ENCODE results near the gene GLG1.
"Not testable (repeated sequence)": the region's sequence is repeated elsewhere in the genome, so short reads cannot be mapped to it uniquely, and the experiment has no call there.

Gene GLG1

DNA sequence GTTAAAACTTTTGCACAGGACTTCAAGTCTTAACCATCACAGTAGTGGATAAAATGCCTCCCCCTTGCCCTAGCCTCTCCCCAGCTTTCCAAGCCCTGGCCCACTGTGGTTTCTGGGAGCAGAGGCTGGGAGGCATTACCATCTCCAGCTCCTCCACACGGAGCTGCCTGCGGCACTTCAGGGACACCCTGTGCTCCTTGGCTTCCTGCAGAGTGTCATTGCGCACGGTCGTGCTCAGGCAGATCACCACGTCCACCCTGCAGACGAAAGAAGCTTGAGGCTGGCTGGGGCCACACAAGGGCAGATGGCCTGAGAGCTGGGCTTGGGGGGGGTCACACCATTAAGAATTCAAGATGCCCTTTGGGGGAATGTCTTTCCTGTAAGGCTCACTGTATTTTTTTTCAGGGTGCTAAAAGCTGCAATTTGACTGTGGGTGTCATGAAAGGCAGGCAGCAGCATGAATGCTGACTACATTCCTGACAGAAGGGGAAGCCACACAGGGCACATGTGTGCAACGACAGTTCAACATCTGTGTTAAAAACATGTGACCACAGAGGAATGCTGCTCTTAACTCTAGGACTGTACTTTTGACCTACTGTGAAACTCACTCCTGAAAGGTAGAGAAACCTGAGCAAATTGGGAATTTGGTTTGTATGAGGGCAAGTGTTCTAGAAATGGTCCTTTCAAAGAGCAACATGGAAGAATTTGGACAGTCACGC is 137.9 kb downstream of the GLG1 start:
- no peak for DNase-seq

DNA sequence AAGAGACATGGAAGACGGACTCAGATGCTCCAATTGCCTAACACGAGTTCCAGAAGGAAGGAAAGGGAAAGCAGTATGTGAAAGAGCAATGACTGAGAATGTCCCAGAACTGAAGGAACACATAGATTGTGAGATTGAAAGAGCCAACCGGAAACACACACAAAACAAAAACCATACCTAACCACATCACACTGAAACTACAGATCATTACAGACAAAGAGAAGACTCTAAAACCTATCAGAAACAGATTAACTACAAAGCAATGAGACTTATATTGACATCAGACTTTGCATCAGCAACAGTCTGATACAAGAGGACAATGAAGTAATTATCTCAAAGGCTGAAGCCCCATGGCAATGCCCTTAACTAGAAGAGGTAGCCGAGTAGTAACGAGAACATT is 140.0 kb downstream of the GLG1 start:
- DNase-seq = no peak

DNA sequence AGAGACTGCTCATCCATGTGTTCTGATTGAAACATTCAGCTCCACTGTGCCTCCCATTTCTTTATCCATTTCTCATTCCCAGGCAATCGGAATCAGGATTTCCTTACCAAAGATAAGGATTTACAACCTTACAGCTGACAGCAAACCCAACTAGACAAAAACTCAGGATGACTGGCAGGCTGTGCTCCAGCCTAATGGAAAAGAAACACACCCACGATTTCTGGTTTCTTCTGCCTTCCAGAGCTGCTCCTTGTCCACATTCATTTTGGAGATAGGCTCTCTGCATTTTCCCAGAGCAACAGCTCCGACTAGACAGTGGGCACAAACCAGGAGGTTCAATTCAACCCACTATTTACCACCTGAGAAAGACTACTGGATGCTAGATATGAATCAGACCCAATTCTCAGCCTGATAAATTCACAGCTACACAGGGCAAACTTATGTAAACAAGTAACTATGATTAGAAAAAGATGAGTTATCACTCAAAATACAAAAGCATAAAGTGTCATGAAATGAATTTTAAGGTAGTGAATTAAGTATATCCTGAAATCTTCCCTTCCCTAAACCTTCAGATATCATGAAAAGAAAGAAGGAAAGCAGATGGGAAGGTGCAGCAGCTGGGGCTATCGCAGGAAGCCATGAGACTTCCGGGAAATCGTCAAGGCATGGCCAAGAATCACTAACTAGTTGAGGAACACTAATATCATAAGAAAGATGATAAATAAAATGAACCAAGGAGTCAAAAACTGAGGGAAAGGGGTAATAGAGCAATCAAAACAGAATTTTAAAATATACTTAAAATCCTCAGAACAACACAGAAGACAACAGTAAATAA is 140.8 kb downstream of the GLG1 start:
- no peak for DNase-seq

DNA sequence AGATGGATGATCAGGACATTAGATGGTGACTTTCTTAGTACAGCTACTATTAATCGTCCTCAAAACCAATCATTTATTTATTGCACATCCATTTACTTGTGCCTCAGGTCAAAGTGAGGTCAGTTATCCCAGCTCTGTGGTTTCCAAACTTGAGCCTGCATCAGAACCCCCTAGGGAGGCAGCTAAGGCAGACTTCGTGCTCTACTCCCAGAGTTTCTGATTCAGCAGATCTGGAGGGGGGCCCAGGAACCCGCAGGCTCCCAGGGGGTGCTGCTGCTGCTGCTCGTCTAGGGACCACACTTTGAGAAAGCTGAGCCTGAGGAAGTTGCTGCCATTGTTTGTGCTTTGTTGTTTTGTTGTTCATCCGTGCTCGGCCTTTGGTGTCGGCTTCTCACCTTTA is 141.6 kb downstream of the GLG1 start:
- DNase-seq = no peak

DNA sequence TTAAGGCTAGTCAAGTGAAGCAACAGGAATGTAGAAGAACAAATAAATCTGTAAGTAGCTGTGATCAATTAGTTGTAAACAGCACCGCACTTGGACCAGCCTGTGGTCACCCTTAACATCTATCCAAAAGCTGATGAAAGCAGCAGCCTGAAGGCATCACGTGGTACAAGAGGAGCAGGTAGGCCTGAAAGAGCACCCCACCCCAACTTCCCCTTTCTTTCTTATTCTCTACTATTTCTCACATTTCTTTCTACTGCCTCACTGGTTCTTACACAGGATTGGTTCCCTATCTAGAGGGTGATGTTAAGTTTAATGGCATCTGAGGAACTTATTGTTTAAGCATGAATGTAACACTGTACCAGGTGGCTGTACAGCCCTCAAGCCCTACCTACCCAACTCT is 143.0 kb downstream of the GLG1 start:
- DNase-seq = no peak

DNA sequence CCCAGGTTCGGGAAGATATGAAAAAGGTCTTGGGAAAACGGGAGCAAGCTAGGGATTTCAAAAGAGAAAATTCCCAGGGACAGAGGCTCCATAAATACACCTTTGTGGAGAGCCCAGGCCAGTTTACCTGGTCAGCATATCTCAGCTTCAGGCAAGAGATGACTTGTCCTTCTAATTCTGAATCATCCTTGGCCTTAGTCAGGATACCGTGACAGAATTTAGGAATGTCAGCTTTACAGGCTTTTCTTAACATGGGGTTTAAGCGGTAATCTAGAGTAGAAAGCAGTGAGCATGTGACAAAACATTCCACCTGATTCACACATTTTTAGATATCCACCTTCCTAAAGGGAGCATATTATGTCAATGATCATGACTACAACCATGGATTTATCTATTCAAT is 144.6 kb downstream of the GLG1 start:
- DNase-seq = no peak

DNA sequence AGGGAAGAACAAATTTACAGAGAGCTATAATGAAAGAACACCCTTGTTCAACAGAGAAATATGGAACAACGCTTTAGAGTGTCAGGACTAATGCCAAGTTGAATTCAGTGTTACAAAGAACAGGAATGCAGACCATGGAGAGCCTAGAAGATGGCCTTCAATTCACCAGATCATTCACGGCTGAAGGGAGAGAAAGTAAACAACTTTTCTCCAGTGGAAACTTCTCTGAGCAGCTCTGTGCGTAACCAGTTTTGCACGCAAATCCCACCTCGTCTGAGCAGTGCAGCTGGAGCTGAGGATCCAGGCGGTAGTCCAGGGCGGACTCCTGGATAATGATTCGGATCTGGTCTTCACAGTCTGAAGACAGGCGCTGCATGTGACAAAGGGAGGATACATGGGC is 145.1 kb downstream of the GLG1 start:
- no peak for DNase-seq

DNA sequence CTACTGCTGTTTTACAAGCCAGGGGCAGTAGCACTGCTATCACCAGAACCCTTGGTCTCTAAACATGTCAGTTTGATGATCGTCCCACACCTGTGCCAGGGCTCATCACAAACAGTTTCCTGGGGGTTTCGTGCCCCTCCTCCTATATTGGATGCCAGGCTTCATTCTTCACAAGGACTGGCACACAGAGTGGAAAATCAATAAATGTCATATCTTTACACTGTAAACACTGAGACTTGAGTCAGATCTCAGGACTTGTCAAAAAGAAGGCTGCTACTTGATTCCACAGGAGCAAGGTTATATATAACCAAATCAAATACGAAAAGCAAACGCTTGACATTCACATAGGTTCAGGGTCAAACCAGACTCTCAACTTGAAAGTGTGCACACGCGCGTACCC is 146.4 kb downstream of the GLG1 start:
- no peak for DNase-seq

DNA sequence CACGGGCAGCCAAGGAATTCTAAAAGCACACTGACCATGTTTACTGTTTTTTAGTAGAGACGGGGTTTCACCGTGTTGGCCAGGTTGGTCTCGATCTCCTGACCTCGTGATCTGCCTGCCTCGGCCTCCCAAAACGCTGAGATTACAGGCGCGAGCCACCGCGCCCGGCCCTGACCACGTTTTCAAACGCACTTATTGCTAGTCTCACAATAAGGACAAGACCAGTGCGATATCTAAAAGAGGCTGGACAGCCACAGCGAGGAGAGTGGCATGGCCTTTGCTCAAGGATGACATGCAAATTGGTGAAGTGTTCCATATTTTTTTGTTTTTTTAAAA is 150.7 kb downstream of the GLG1 start:
- DNase-seq = no peak

DNA sequence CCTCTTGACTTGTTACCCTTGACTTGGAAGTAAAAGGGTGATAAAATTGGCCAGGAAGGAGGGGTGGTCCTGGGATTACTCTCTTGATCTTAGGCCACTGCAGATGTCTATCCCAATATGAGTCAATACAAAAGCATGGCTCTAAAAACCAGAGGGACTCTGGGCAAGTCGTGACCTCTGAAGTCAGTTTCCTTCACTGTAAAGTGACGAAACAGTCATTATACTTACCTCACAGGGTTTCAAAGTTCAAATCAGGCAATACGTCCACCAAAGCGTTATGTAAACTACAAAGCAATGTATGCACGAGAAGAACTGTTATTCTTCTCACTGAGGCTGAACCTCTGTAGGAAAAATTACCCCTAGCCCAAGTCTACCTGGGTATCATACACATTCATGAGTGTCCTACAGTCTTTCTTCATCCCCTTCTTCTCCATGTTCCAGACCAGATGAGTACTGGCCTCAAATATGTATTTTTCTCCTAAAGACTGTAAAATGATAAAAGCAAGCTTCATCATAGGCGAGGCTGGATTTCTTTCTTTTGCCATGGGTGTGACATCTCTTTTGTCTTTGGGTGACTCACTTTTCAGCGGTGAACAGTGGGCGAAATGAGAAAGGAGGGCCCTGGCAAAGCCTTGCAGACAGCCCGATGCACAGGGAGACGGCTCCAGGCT is 151.2 kb downstream of the GLG1 start:
- DNase-seq = no peak

DNA sequence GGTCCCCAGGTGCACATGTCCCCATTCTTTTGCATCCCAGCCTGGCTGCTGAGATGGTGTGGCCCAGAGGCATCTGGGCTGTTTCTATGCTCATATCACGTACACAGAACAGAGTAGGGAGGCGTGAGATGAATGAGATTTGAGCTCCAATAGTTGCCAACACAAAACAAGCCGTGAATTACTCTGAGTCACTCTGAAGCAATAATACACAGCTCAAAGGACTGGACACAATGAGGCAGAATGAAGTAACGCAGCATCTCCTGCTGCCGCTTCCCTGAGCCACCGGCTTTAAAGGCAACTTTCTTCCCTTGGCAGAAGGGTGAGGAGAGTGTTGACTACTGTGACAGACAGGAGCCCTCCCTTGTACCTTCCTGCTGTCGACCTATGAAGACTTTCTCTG is 151.7 kb downstream of the GLG1 start:
- DNase-seq = no peak

DNA sequence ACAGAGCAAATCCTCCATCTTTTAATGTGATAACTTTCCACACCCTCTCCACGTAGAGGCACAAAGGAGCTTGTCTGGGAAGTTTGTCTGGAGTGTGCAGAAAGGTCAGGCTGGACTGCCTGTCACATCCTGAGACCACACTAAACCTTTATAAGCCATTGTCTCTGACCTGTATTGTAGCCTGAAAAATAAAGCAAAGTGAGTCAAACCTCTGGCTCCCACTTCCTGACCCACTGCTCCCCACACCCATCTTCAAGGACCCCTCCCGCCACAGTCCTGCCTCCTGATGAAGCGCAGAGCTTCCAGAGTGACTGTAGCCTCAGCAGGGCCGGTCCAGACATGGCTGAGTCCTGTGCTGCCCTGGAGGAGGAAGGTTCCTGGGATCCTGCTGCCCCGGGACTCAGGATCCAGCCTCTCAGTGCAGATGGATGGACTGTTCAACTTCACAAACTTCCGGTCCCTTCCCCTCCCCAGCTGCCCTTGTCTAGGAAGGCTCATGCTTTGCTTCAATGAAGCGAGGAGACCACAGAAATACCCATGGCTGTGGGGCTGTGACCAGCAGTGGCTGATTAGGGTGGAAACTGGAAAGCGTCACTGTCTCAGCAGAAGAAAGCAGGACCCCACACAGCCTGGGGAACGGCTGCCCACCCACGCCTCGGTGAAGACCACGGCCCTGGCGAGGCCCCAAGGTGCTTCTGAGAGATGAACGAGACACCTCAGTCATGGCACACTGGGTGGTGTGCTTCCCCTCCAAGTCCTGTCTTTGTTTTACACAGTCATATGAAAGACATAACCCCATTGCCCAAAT is 154.8 kb downstream of the GLG1 start:
- no peak for DNase-seq

DNA sequence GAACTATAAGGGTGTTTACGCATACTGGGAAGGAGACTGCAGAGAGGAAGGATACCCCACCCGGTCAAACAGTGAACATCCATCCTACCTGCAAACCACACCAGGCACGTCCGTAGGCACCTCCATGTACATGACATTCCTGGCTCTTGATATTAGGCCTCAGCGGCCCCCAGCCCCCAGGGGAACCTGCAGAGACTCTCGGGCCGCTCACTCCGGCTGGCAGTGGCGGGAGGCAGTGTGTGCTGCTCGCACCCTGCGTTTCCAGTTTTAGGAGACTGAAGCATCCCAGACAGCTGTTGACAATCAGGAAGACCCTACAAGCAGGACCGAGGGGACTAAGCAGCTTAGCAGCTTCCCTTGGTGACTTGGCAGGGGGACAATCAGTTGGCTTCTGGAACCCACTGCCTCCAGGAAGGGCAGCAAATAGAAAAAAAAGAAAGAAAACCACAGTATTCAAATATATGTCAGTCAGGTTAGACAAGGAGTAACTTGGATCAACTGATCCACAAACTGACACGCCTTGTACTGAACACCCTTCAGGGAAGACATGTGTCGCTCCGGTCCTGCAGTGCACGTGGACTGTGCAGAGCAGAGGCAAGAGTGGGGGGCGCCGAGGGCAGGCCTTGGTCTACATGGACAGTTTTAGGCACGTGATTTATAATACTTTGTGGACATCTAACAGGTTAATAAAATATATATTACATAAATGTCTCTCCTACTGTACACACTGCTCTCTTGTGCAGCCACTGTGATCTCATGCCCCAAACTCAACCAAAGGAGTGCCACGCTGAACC is 155.8 kb downstream of the GLG1 start:
- DNase-seq = no peak

DNA sequence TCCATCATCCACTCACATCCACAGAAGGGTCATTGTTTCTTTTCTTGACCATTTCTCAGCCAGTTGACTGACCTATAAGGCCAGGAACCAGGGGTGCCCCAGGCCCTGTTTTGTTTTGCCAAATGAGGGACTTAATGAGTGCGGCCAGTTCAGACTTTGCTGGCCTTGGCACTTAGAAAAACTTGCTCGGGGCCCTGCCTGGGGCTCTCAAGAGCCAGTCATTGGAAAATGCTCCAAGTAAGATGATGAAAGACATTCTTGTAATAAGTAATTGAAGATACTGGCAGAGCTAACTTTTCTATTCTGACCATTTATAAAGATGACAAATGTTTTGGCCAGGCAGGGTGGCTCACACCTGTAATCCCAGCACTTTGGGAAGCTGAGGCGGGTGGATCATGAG is 156.7 kb downstream of the GLG1 start:
- no peak for DNase-seq

DNA sequence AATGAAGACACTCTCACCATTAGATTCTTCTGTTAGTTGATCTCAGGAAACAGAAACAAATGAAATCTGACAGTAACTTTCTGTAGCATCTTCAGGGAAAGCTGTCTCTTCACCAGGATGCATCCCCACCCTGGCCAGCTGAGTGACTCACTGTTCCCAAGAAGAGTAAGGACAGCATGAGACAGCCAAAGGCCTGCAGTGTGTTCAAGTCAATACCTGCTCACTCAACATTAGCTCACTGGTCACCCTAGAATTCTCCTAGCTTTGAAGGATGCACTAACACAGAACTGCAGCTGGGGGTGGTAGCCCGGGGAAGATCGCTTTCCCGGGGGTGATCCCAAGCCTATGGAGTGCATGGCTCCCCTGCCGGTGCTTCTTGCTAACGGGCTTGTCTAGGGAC is 157.4 kb downstream of the GLG1 start:
- peak; percentile 38 for DNase-seq

DNA sequence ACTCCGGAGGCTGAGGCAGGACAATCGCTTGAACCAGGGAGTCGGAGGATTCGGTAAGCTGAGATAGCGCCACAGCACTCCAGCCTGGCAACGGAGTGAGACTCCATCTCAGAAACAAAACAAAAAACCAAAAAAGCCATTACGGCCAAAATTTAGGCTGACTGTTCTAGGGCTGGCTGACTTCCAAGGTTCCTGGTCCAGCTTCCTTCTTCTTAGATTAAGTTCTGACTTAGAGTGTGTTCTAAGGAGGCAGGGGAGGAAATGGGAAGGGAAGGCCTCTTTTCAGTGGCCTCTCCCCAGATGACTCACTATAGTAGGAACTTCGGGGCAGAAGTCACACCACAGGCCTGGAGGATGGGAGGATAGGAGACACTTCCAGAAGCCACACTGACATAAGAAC is 157.9 kb downstream of the GLG1 start:
- peak; percentile 38 for DNase-seq

DNA sequence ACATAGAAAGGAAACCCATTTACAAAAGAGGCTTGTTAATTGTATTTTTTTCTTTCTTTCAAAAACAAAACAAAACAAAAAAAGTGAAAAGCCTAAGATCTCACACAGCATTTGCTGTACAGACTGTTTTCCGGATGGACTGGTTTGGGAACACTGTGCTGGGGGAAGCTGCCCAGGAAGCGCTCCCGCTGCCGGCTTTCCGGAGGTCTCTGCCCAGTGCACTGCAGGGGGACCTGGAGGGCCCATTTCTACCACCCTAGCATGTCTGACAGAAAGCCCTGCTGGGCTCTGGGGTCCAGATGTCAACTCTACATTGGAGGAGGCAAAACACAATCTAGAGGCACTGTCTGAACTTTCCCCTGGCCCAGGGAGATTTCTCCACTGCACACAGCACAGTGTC is 159.3 kb downstream of the GLG1 start:
- no peak for DNase-seq

DNA sequence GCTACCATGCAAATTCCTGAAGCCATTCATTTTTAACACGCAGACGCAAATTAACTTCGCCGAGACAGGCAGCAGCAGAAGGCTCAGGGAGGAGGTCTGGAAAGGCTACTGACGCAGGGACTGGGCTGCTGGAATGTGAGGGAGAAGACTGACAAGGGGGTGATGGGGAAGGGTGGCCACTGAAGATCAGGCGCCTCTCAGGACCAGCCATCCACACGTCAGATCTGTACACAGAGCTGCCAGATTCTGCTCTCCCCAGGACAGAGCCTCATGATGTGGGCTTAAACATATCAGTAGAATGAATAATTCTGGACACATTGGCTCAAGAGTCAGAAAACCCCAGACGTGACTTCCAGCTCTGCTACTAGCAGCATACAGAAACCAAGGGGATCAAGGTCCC is 160.0 kb downstream of the GLG1 start:
- no peak for DNase-seq

DNA sequence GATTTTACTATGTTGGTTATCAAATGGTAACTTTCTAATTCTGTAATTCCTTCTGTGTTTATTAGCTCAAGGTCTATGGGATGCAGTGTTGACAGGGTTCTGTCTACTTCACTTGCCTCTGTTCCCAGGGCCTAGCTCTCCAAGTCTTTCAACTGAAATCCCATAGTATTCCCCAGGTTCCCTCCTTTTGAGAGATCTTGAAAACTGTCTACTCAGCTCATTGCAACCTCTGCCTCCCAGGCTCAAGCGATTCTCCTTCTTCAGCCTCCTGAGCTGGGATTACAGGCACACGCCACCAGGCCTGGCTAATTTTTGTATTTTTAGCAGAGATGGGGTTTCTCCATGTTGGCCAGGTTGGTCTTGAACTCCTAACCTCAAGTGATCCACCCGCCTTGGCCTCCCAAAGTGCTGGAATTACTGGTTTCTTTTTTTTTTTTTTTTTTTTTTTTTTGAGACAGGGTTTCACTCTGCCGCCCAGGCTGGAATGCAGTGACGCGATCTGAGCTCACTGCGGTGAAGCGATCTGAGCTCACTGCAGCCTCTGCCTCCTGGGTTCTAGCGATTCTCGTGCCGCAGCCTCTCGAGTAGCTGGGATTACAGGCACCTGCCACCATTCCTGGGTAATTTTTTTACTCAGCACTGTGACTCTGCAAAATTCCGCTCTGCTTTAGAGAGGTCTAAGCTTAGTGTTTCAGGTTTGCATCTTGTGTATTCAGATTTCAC is 163.1 kb downstream of the GLG1 start:
- DNase-seq = not testable (repeated sequence)

DNA sequence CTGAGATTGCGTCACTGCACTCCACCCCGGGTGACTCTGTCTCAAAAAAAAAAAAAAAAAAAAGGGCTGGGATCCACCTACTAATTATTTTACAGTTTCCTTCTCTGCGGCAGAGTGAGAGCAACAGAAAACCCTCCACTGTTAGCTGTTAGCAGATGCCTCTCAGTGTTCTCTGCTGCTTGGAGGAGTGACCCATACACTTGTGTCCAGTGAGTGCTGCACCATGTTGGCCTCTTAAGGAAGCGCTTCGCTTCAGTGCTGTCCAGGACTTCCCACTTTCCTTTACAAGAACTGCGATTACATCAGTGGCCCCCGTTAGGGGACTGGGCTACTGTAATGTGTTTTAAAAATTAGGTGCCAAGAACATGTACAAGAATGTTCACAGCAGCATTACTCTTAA is 167.2 kb downstream of the GLG1 start:
- no peak for DNase-seq

DNA sequence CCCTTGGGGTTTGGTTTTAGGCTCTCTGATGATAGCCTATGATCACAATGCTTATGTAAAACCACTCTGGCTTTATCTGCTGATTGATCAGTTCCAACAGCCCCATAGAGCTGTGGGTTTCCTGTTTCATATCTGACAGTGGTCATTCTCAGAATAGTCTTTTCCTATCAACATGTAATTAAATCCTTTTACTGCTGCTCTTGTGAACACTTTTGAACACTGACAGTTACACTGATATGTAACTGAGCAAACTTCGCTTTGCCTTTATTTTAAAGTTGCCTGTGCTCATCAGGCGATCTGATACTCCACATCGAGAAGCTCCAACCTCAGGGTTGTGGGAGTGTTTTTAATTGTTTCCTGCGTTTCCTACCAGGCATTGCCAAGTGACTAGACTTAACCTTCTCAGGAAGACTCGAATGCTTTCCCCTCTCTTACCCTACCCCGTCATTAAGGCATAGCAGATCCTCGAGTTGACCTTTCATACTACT is 168.4 kb downstream of the GLG1 start:
- DNase-seq = no peak

DNA sequence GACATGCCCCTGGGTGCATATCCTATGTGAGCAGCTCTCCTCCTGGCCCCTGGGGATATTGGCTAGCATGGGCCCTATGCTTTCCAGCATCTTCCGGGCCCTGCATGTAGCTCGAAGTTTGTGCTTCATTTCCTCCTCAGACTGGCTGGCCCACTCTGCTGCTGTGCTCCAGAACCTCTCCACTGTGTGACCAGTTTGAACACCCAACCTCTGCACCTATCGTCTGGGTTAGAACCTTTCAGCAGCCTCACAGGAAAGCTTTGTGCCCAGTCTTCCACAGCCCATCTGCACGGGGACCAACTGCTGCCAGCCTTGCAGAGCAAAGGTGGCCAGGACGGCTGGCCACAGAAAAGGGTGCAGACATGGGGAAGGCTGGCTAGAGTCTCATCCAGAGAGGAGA is 175.4 kb downstream of the GLG1 start:
- DNase-seq = no peak
